HEK293 (cell line): ENCODE measurements around the gene KRT78.

Source experiments
- CTCF ChIA-PET: fragments of 350-600 bp; formaldehyde crosslinking; extraction: SDS; loops from one replicate; lab custom pipeline; 2021; ENCODE audit warnings: antibody characterized with exemption; lab: Yijun Ruan, JAX
- POLR2A ChIA-PET: fragments of 300-600 bp; formaldehyde crosslinking; extraction: SDS; loops from one replicate; lab custom pipeline; 2020; ENCODE audit warnings: antibody characterized with exemption, inconsistent platforms; lab: Yijun Ruan, JAX
- H3K27ac ChIP-seq: fragments of 200-500 bp; sonication (Bioruptor generic); 2 replicates; pipeline ENCODE4 v1.5.1; 2014; ENCODE audit warnings: low read depth, low read length, control low read depth, inconsistent platforms; ENCODE audit errors: extremely low read depth
- H3K36me3 ChIP-seq, 2 experiments: fragments of 200-500 bp in 1 of 2; sonication (Bioruptor generic) in 1 of 2; 1 replicate in 1 of 2; 2 replicates in 1 of 2; pipeline ENCODE4 v1.5.1; 2014 to 2017; ENCODE audit warnings: inconsistent platforms in 2 of 2, low read length in 2 of 2; ENCODE audit not compliant: control insufficient read depth in 2 of 2, insufficient read depth in 1 of 2
- H3K4me1 ChIP-seq: fragments of 200-500 bp; sonication (Bioruptor generic); 2 replicates; pipeline ENCODE4 v1.5.1; 2014; ENCODE audit warnings: mild to moderate bottlenecking, low read length, inconsistent platforms; ENCODE audit not compliant: control insufficient read depth, insufficient read depth
- H3K4me3 ChIP-seq: 2 replicates; pipeline ENCODE4 v1.5.1; 2011; ENCODE audit warnings: low read depth, mild to moderate bottlenecking, control low read depth, low read length, moderate library complexity
- H3K9me3 ChIP-seq: fragments of 200-500 bp; sonication (Bioruptor generic); 2 replicates; pipeline ENCODE4 v1.5.1; 2014; ENCODE audit warnings: low read depth, low read length, inconsistent platforms; ENCODE audit not compliant: control insufficient read depth, insufficient read depth
- BCL11A ChIP-seq: fragments of 450-650 bp; formaldehyde crosslinking; IDR thresholded peaks from 2 replicates; pipeline ENCODE4 v1.5.1; 2016; ENCODE audit warnings: low read depth, missing biosample characterization, missing genetic modification characterization
- GLI2 ChIP-seq: fragments of 450-650 bp; formaldehyde crosslinking; IDR thresholded peaks from 2 replicates; pipeline ENCODE4; 2017; ENCODE audit warnings: missing biosample characterization, missing genetic modification characterization, low read depth, borderline replicate concordance
- GLIS1 ChIP-seq: fragments of 450-650 bp; formaldehyde crosslinking; IDR thresholded peaks from 2 replicates; pipeline ENCODE4 v1.5.1; 2016; ENCODE audit warnings: missing biosample characterization, missing genetic modification characterization
- KLF16 ChIP-seq: fragments of 450-650 bp; formaldehyde crosslinking; IDR thresholded peaks from 2 replicates; pipeline ENCODE4 v1.5.1; 2017; ENCODE audit warnings: missing biosample characterization, missing genetic modification characterization
- PRDM1 ChIP-seq: fragments of 450-650 bp; formaldehyde crosslinking; IDR thresholded peaks from 2 replicates; pipeline ENCODE4; 2016; ENCODE audit warnings: missing biosample characterization, missing genetic modification characterization
- REST ChIP-seq: fragments of 450-650 bp; formaldehyde crosslinking; IDR thresholded peaks from 2 replicates; pipeline ENCODE4 v1.5.1; 2016; ENCODE audit warnings: missing biosample characterization, missing genetic modification characterization
- SCRT1 ChIP-seq: fragments of 450-650 bp; formaldehyde crosslinking; IDR thresholded peaks from 2 replicates; pipeline ENCODE4 v1.5.1; 2016; ENCODE audit warnings: missing biosample characterization, missing genetic modification characterization, borderline replicate concordance
- SCRT2 ChIP-seq: fragments of 450-650 bp; formaldehyde crosslinking; IDR thresholded peaks from 2 replicates; pipeline ENCODE4 v1.5.1; 2016; ENCODE audit warnings: missing biosample characterization, missing genetic modification characterization
- SETDB1 ChIP-seq: IDR thresholded peaks from one replicate; pipeline ENCODE4 v1.6.1; 2017; ENCODE audit warnings: mild to moderate bottlenecking, low read length, moderate library complexity, mixed read lengths; ENCODE audit not compliant: insufficient read length
- ZBTB26 ChIP-seq: fragments of 450-650 bp; formaldehyde crosslinking; optimal IDR thresholded peaks from 2 replicates; pipeline ENCODE3; 2016; ENCODE audit warnings: missing biosample characterization, mild to moderate bottlenecking, missing genetic modification characterization
- ZBTB7A ChIP-seq: fragments of 450-650 bp; formaldehyde crosslinking; IDR thresholded peaks from 2 replicates; pipeline ENCODE4 v1.5.1; 2016; ENCODE audit warnings: low read depth, missing biosample characterization, missing genetic modification characterization
- ZNF121 ChIP-seq: fragments of 450-650 bp; formaldehyde crosslinking; IDR thresholded peaks from 2 replicates; pipeline ENCODE4 v1.5.1; 2016; ENCODE audit warnings: missing biosample characterization, missing genetic modification characterization
- ZNF16 ChIP-seq: fragments of 450-650 bp; formaldehyde crosslinking; IDR thresholded peaks from 2 replicates; pipeline ENCODE4 v1.5.1; 2016; ENCODE audit warnings: low read depth, missing biosample characterization, missing genetic modification characterization
- ZNF221 ChIP-seq: fragments of 450-650 bp; formaldehyde crosslinking; IDR thresholded peaks from 2 replicates; pipeline ENCODE4 v1.5.1; 2017; ENCODE audit warnings: missing biosample characterization, missing genetic modification characterization, borderline replicate concordance
- ZSCAN18 ChIP-seq: fragments of 450-650 bp; formaldehyde crosslinking; IDR thresholded peaks from 2 replicates; pipeline ENCODE4 v1.5.1; 2016; ENCODE audit warnings: missing biosample characterization, missing genetic modification characterization

KRT78 gene

GRCh38 chr12:52837781-52838608, 10.8 kb downstream of the KRT78 start:
- Histone ChIP-seq H3K4me1 (no peaks in the 10 kb centered on the region), H3K9me3 (no peaks in the 10 kb centered on the region), H3K4me3 (no peak overlapping the region), H3K27ac (no peak overlapping the region), H3K36me3 (no peaks in the 10 kb centered on the region)
- ChIA-PET CTCF (interaction anchor here (0.5 to 2.2 kb wide), 7 partner anchors 28 to 698 kb away, joined by 3 to 6 read pairs (median 4); no protein-coding TSS in a partner anchor), POLR2A (interaction anchor here (0.6 kb wide), 1 partner anchor 153 kb away, joined by 3 read pairs; no protein-coding TSS in a partner anchor)
- peak; percentile 96 for TF ChIP-seq SCRT2 (tag by site-specific recombination)
- no peak for TF ChIP-seq ZBTB26
- peak; percentile 89 for TF ChIP-seq SCRT1 (tag by site-specific recombination)
- no peak for TF ChIP-seq KLF16
- TF ChIP-seq GLIS1 (tag by site-specific recombination) = peak; percentile 84
- no peak for TF ChIP-seq BCL11A (tag by site-specific recombination)
- TF ChIP-seq GLI2 (tag by site-specific recombination) = no peak
- peak; percentile 80 for TF ChIP-seq REST

GRCh38 chr12:52837413-52837741, 11.4 kb downstream of the KRT78 start:
- TF ChIP-seq PRDM1 = no peak
- TF ChIP-seq ZNF121 (tag by site-specific recombination) = no peak
- no peak for TF ChIP-seq ZBTB7A (tag by site-specific recombination)
- no peak for TF ChIP-seq ZSCAN18 (tag by site-specific recombination)
- TF ChIP-seq ZNF221 = no peak
- TF ChIP-seq ZNF16 = no peak
- TF ChIP-seq SETDB1 = no peak
- Histone ChIP-seq H3K36me3 (no peaks in the 10 kb centered on the region), H3K4me1 (no peaks in the 10 kb centered on the region), H3K27ac (no peak overlapping the region), H3K4me3 (no peak overlapping the region), H3K9me3 (no peaks in the 10 kb centered on the region)
- POLR2A ChIA-PET = interaction anchor here (0.6 kb wide), 1 partner anchor 152 kb away, joined by 3 read pairs; no protein-coding TSS in a partner anchor
- CTCF ChIA-PET = interaction anchor here (0.6 to 2.2 kb wide), 3 partner anchors 28 to 517 kb away, joined by 3 to 6 read pairs (median 3); no protein-coding TSS in a partner anchor
